Stimulated activated CD8-positive, alpha-beta memory T cell treated with anti-CD3 and anti-CD28 coated beads, Interleukin-15, amount 100 ng/mL, for 24 hours (primary cell): ENCODE results near the gene OASL.
"Not testable (repeated sequence)": the region's sequence is repeated elsewhere in the genome, so short reads cannot be mapped to it uniquely, and the experiment has no call there.

Source experiments
- DNase-seq: peaks from one replicate; pipeline ENCODE4 v3.0.0-alpha.2; 2020; ENCODE audit warnings: low read depth

Gene OASL

DNA sequence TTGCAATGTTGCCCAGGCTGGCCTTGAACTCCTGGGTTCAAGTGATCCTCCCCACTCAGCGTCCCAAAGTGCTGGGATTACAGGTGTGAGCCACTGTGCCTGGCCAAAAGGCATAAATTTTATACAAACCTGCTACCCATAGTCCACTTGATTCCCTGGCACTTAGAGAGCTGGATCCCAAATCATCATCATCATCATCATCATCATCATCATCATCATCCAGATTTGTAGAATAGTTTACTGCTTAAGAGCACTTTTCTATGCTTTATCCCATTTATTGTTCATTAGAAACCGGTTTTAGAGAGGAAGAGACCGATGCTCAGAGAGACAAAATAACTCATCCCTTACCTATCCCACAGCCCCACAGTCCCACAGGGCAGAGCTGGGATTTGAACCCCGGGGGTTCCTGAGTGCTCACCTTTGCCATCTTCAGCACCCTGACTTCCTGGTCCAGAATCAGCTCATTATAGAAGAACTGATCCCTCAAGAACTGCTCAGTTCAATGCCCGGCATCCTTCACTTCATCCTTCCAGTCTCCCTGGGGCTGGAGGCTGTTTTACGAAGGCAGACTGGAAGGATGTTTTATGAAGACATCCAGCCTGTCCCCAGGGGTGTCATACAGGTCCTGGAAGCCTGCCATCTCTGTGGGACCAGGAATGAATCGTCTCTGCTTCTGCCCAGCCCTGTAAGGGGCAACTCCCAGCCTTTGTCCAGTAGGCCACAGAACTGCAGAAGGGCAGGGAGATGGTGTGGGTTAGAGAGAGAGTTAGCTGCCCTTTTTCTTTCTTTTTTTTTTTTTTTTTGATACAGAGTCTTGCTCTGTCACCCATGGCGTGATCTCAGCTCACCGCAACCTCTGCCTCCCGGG lies 20.2 kb upstream of the OASL start:
- no peak for DNase-seq

DNA sequence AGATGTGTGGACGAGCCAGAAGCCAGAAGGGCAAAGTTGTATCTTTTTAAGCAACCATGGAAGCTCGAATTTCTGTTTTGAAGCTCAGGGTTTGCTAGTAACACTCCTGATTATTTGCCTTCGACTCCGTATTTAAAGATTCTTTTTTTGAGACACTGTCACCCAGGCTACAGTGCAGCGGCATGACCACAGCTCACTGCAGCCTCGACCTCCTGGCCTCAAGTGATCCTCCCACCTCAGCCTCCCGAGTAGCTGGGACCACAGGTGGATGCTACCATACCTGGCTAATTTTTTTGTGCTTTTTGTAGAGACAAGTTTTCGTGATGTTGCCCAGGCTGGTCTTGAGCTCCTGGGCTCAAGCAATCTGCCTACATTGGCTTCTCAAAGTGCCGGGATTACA lies 18.7 kb upstream of the OASL start:
- DNase-seq, result no peak

DNA sequence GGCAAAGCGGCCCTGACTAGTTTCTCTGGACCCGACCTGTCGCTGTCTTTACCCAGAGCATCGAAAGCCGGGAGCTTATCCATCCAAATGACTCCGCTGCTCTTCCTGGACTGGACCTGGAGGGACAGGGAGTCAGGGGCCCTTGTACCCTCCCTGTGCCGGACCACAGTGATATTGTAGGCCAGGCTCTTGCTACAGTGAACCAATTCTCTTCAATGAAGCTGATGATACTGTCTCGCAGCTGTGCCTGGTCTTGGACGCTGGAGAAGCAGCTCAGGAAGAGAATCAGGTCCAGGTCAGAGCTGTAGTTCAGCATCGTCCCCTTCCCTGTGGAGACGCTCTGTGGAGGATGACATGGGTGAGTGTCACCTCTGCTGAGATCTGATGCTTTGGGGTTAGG lies 14.7 kb upstream of the OASL start:
- no peak for DNase-seq

DNA sequence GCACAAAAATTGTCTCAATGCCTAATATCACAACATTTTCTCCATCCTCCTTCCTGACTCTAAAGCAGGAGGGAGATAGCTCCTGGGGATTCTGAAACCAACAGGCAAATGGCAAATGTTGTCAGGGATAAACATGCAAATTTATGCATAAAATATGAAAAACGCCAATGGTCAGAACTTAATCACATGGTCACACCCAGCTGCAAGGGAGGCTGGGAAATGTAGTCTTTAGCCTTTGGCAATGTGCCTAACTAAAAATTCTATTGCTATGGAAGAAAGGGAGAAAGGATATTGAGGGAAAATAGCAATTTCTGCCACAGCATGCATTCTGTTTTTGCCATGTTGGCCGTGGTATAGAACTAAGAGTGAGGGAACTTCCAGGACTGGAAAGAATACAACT lies 11.7 kb upstream of the OASL start:
- no peak for DNase-seq

- no peak for DNase-seq
These were observed 9.4 kb upstream of the OASL start for GRCh38 chr12:121048442-121048841.

- not testable (repeated sequence) for DNase-seq
These were observed 8.4 kb upstream of the OASL start for GRCh38 chr12:121047400-121047799.

DNA sequence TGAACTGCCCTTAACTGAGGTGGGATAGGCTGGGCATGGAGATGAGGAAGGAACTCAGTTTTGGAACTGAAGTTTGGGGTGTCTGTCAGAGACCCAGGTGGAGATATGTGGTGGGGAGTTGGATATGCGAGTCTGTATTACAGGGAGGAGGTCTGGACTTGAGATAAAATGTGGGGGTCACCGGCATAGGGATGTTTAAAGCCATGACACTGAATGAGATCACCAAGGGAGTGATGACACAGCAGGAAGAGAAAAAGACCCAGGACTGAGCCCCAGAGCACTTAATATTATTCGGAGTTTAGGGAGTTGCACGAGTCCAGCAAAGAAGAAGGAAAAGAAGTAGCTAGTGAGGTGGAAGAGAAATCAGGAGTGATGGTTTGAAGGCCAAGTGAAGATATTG lies 4.0 kb upstream of the OASL start:
- DNase-seq, result no peak

DNA sequence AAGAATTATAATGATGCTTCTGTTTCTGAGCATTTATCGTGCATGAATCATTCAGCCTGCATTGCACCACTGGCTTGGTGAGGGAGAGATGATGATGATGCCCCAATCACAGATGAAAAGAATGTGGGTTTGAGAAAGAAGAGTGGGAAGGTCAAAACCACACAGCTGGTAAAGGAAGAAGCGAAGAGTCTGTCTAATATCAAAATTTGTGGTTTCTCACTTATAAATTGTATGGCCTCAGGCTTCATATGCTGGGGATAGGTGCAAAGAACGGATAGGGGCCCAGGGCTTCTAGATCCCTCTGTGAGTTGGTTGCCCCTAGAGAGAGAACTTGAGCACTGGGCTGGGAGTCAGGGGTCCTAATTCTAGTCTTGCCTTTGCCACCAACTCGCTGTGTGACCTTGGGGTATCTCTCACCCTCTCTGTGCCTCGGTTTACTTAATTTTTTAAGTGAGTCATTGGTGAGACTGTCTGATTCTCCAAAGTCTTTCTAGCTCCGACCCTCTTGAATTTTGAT lies 2.2 kb downstream of the OASL start:
- DNase-seq, result no peak

DNA sequence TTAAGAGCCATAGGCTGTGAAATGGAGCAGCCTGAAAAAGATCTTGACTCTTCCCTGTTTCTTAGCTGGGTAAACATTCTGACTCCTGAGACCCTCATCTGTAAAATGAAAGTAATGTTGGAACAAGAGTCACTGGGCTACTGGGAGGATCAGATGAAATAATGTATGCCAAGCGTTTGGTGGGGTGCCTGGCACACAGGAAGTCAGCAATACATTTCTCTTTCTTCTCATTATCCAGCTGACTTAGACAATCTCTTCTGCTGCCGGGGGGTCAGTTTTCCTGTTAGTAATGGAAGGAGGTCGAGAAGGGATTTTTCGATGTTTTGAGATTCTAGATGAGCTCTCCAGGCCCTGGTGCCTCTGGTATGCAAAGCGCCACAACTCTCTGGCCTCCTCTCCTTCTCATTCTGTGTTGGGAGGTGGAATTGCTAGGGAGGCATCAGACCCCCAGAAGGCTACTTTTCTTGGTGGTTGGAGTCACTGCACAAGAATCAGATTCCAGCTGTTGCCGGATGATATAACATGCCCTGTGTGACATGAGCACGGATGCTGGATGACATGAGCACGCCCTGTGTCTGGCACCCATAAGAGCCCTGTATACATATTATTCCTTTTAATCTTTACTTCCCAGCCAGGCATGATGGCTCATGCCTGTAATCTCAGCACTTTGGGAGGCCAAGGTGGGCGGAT lies 4.3 kb downstream of the OASL start:
- no peak for DNase-seq

- no peak for DNase-seq
These were observed 5.3 kb downstream of the OASL start for GRCh38 chr12:121033625-121034349.

GRCh38 chr12:121030576-121031212 lies 8.4 kb downstream of the OASL start:
- DNase-seq, result no peak

- no peak for DNase-seq
These were observed 12.6 kb downstream of the OASL start for GRCh38 chr12:121026274-121027045.

- no peak for DNase-seq
These were observed 13.4 kb downstream of the OASL start for GRCh38 chr12:121025442-121026226.

DNA sequence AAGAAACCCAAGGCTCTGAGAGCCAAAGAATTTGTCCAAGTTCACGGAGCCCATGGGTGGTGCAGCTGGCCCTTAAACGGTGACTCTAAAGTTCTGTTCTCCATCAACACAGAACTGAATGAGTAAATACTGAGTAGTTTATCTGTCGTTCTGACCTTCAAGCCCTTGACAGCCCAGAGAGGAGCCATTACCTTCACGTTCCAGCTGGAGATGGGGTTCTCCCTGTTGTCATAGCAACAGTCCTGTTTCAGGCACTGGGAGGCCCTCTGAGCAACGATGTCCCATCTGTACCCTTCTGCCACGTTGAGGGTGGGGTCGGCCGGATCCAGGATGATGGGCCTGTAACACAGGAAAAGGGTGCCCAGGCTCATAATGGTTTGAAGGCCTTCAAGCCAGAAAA lies 15.2 kb downstream of the OASL start:
- no peak for DNase-seq

DNA sequence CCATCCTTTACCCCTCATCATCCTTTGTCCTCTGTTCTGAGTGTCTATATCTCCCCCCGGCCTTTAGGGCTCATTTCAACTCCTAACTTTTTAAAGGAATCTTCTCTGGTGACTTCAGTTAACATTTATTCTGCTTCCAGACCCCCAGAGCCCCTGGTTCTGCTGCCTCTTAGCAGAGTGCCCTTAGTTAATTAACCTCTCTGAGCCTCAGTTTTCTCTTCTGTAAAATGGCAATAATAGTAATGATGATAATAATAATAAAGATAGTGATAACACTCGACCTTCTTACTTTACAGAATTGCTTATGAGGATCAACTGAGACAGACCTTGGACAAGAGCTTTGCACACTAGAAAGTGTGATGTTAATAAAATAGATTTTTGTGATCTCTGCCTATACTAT lies 16.3 kb downstream of the OASL start:
- DNase-seq, result no peak

DNA sequence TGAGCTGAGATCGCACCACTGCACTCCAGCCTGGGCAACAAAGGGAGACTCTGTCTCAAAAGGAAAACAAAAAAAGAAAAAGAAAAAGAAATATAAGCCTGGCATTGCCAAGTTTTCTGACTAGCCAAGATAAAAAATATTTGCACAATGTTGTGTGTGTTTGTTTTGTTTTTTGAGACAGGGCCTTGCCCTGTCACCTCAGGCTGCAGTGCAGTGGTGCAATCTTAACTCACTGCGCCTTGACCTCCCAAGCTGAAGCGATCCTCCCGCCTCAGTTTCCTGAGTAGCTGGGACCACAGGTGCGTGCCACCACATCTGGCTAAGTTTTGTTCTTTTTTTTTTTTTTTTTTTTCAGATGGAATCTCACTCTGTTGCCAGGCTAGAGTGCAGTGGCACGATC lies 17.3 kb downstream of the OASL start:
- DNase-seq, result no peak

GRCh38 chr12:121018860-121019617 lies 20.0 kb downstream of the OASL start:
- DNase-seq, result no peak

DNA sequence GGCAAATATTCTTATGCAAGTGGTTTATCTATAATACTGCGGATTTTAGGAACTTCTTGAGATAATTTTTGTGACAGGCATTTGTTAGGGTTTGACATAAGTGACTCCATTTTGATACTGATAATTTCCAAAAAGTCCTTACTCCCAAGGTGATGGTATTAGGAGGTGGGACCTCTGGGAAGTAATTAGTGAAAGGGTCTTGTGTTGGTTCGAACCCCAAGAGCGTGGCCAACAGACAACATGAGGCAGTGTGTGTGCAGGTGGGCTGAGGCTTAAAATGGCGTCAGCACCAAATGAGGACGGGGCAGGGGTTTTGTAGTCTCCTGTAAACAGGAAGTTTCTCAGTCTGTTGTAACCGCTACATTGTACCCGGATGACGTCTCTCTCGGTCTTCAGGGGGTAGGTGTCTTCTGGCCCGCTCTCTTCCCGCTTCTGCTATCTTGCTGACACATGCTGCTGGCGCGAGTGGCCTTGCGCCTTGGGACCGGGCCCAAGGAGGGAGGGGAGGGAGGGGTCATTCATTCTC lies 21.0 kb downstream of the OASL start:
- no peak for DNase-seq
